ENCODE results near the gene PML.

PML gene

DNA sequence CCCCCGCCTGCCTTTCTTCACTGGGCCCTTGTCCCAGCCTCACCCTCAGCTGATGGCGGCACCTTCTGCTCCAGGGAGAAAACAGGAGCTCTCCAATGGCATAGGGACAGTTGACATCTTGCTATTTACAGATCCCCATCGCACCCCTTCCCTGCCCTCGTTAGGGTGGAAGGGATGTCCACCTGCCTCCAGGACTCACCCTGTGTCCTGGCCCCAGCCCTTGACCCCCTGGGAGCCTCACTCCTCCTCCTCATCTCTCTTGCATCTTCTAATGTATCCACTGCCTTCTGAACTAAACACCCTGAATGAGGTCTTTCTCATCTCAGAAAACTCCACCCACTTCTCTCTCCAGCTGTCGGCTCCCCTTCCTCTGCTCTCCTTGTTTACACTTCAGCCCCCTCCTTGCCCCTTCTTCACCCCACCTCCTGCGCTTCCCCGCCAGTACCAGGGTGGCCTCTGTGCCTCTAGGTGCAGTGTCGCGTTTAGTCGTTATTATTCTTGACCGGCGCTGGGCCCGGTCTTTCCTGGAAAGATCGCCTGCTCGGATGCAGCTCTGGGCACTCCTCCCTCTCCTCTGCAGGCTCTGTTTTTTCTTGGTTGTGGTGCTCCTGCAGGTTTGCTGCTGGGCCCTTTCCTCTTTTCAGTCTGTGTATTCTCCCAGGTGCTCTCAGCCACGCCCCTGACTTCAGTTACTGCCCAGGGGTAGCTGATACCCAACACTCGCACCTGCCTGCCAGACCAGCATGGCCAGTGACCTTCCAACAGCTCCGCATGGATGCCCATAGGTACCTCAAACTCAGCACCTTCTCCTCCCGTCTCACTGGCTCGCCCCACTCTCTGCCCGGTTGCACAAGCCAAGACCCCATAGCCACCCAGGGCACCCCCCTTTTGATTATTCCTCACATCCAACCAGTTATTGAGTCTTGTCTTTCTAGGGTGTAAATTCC, 42.9 kb downstream of the PML start:
- TF ChIP-seq, protein P1, sequence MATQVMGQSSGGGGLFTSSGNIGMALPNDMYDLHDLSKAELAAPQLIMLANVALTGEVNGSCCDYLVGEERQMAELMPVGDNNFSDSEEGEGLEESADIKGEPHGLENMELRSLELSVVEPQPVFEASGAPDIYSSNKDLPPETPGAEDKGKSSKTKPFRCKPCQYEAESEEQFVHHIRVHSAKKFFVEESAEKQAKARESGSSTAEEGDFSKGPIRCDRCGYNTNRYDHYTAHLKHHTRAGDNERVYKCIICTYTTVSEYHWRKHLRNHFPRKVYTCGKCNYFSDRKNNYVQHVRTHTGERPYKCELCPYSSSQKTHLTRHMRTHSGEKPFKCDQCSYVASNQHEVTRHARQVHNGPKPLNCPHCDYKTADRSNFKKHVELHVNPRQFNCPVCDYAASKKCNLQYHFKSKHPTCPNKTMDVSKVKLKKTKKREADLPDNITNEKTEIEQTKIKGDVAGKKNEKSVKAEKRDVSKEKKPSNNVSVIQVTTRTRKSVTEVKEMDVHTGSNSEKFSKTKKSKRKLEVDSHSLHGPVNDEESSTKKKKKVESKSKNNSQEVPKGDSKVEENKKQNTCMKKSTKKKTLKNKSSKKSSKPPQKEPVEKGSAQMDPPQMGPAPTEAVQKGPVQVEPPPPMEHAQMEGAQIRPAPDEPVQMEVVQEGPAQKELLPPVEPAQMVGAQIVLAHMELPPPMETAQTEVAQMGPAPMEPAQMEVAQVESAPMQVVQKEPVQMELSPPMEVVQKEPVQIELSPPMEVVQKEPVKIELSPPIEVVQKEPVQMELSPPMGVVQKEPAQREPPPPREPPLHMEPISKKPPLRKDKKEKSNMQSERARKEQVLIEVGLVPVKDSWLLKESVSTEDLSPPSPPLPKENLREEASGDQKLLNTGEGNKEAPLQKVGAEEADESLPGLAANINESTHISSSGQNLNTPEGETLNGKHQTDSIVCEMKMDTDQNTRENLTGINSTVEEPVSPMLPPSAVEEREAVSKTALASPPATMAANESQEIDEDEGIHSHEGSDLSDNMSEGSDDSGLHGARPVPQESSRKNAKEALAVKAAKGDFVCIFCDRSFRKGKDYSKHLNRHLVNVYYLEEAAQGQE (IDR thresholded peaks at IDR 0.05; ENCODE audit: insufficient replicate concordance, low read depth): no peak
- 0 out of 2 replicates have a peak, but pooled peaks have one; percentile 15 for TF ChIP-seq POLR2AphosphoS5 (IDR thresholded peaks at IDR 0.05; ENCODE audit: low read depth)
- Histone ChIP-seq H3K4me3 (replicated peaks; ENCODE audit: insufficient read depth, low read length) (no peak overlapping the region), H3K27me3 (ENCODE audit: insufficient read depth, poor library complexity, severe bottlenecking) (no peaks in the 10 kb centered on the region), H3K27ac (replicated peaks) (no peak overlapping the region)
- DNase-seq (ENCODE audit: low read depth in 1 of 2, low spot score in 1 of 2): no peak

DNA sequence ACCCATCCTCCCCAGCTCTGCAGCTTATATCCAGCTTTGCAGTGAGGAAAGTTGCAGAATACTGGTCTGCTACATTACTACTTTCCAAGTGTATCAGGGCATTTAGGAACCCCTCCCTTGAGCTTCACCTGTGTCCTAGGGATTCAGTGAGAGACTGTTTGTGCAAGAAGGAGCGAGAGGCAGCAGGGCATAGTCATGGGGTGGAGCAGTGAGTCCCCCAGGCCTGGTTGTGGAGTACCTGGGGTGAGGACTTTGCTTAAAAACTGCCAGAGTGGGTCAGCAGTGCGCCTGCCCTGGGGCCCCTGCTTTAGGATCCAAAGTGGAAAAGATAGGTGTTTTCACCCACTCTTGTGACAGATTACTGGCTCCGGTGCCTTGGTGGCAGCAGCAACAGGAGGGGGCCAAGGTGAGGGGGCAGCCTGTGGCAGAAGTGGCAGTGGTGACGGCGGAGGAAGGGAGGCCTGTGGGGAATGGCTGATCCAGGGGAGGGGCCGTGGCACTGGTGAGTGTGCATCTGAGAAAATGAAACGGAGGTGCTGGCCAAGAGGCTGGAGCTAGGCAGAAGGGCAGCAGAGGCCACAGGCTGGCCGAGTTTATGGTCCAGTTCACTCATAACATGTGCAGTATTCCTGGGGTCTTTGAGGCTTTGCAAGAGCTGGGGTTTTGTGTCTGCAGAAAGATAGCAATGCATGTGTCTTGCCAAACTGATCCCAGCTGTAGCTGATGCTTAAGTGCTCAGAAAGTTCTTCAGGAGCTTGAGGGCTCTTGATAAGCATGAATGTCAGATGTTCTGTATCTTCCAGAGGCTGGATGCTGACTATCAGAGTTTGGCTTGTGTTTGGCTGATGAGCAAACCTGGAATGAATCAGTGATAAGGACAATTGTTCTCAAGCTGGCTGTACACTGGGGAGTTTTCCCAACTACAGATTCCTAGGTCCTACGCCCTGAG, 44.5 kb downstream of the PML start:
- DNase-seq (ENCODE audit: low read depth in 1 of 2, low spot score in 1 of 2): no peak
- H3K27ac ChIP-seq (replicated peaks): no peak overlapping the region

DNA sequence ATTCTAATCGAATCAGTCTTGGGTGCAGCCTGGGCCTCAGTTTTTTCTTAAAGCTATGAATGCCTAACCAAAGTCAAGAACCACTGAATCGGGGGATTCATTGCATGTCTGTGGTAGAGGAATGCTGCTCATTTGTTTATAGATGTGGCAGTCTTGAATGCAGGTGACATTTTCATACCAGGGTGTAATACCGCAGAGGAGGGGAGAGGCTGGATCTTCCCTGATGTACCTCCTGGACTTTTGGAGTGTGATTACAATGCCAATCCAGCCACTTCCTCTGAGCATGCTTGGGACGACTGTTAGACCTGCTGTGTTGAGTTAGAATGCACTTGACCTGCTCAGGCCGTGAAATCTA, 45.1 kb downstream of the PML start:
- TF ChIP-seq, protein P2, sequence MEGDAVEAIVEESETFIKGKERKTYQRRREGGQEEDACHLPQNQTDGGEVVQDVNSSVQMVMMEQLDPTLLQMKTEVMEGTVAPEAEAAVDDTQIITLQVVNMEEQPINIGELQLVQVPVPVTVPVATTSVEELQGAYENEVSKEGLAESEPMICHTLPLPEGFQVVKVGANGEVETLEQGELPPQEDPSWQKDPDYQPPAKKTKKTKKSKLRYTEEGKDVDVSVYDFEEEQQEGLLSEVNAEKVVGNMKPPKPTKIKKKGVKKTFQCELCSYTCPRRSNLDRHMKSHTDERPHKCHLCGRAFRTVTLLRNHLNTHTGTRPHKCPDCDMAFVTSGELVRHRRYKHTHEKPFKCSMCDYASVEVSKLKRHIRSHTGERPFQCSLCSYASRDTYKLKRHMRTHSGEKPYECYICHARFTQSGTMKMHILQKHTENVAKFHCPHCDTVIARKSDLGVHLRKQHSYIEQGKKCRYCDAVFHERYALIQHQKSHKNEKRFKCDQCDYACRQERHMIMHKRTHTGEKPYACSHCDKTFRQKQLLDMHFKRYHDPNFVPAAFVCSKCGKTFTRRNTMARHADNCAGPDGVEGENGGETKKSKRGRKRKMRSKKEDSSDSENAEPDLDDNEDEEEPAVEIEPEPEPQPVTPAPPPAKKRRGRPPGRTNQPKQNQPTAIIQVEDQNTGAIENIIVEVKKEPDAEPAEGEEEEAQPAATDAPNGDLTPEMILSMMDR (IDR thresholded peaks at IDR 0.05; ENCODE audit: insufficient read depth, low read length): no peak
- TF ChIP-seq SPI1 (IDR thresholded peaks at IDR 0.05; ENCODE audit: borderline replicate concordance, low read depth) (no peak), GABPA (IDR thresholded peaks at IDR 0.05; ENCODE audit: low read depth) (no peak), POLR2AphosphoS5 (IDR thresholded peaks at IDR 0.05; ENCODE audit: low read depth) (no peak)
- TF ChIP-seq, protein P1 (IDR thresholded peaks at IDR 0.05; ENCODE audit: insufficient replicate concordance, low read depth): no peak

More for the DNA sequence above, 44.5 kb downstream of the PML start:
- H3K27me3 ChIP-seq (ENCODE audit: insufficient read depth, poor library complexity, severe bottlenecking): no peaks in the 10 kb centered on the region
- TF ChIP-seq GABPA (IDR thresholded peaks at IDR 0.05; ENCODE audit: low read depth) (no peak), SPI1 (IDR thresholded peaks at IDR 0.05; ENCODE audit: borderline replicate concordance, low read depth) (no peak), POLR2AphosphoS5 (IDR thresholded peaks at IDR 0.05; ENCODE audit: low read depth) (no peak)
- TF ChIP-seq, protein P2 (IDR thresholded peaks at IDR 0.05; ENCODE audit: insufficient read depth, low read length): no peak
- TF ChIP-seq, protein P1 (IDR thresholded peaks at IDR 0.05; ENCODE audit: insufficient replicate concordance, low read depth): no peak
- no peak overlapping the region for H3K4me3 ChIP-seq (replicated peaks; ENCODE audit: insufficient read depth, low read length)

More for the DNA sequence above, 45.1 kb downstream of the PML start:
- H3K4me3 ChIP-seq (replicated peaks; ENCODE audit: insufficient read depth, low read length): no peak overlapping the region
- H3K27me3 ChIP-seq (ENCODE audit: insufficient read depth, poor library complexity, severe bottlenecking): no peaks in the 10 kb centered on the region
- no peak overlapping the region for H3K27ac ChIP-seq (replicated peaks)
- DNase-seq (ENCODE audit: low read depth in 1 of 2, low spot score in 1 of 2): no peak
